ENCODE results near the gene ANKRD55. TPM values are rescaled to one million over a fixed set of nuclear protein-coding genes. Genes with fewer than 3 reads are reported as not detected.

Gene ANKRD55
- total RNA-seq, 1 donor from 2014 or later = not detected

- Histone ChIP-seq H3K4me3 (no peak overlapping the region), H3K36me3 (no peaks in the 10 kb centered on the region), H3K9me3 (no peaks in the 10 kb centered on the region), H3K27ac (no peak overlapping the region), H3K4me1 (no peaks in the 10 kb centered on the region), H3K27me3 (no peaks in the 10 kb centered on the region)
- DNase-seq (ENCODE audit: low spot score in 2 of 2) = no peak
- no peak for TF ChIP-seq CTCF (IDR thresholded peaks at IDR 0.05)
- intact Hi-C loops (cut with DNase I) = no loop called here
These were observed 116.5 kb downstream of the ANKRD55 start for GRCh38 chr5:56116599-56117141.

- Histone ChIP-seq H3K4me1 (no peaks in the 10 kb centered on the region), H3K4me3 (no peak overlapping the region), H3K27ac (no peak overlapping the region), H3K27me3 (no peaks in the 10 kb centered on the region), H3K36me3 (no peaks in the 10 kb centered on the region), H3K9me3 (no peaks in the 10 kb centered on the region)
- intact Hi-C loops (cut with DNase I) = no loop called here
- no peak for DNase-seq (ENCODE audit: low spot score in 2 of 2)
- no peak for TF ChIP-seq CTCF (IDR thresholded peaks at IDR 0.05)
These were observed 117.5 kb downstream of the ANKRD55 start for GRCh38 chr5:56115589-56115988.

GRCh38 chr5:56112526-56113121 is 120.5 kb downstream of the ANKRD55 start:
- no peaks in the 10 kb centered on the region for H3K9me3 ChIP-seq
- no peak for TF ChIP-seq CTCF (IDR thresholded peaks at IDR 0.05)
- H3K4me3 ChIP-seq = no peak overlapping the region
- no peaks in the 10 kb centered on the region for H3K4me1 ChIP-seq
- H3K36me3 ChIP-seq = no peaks in the 10 kb centered on the region
- no peak overlapping the region for H3K27ac ChIP-seq
- intact Hi-C loops (cut with DNase I) = no loop called here
- DNase-seq (ENCODE audit: low spot score in 2 of 2) = no peak
- no peaks in the 10 kb centered on the region for H3K27me3 ChIP-seq

GRCh38 chr5:56111404-56111781 is 121.7 kb downstream of the ANKRD55 start:
- DNase-seq (ENCODE audit: low spot score in 2 of 2) = no peak
- H3K9me3 ChIP-seq = no peaks in the 10 kb centered on the region
- intact Hi-C loops (cut with DNase I) = no loop called here
- no peak overlapping the region for H3K27ac ChIP-seq
- no peaks in the 10 kb centered on the region for H3K4me1 ChIP-seq
- H3K36me3 ChIP-seq = no peaks in the 10 kb centered on the region
- no peak for TF ChIP-seq CTCF (IDR thresholded peaks at IDR 0.05)
- no peak overlapping the region for H3K4me3 ChIP-seq
- H3K27me3 ChIP-seq = no peaks in the 10 kb centered on the region

- no peaks in the 10 kb centered on the region for H3K4me1 ChIP-seq
- no peaks in the 10 kb centered on the region for H3K9me3 ChIP-seq
- TF ChIP-seq CTCF (IDR thresholded peaks at IDR 0.05) = no peak
- H3K27ac ChIP-seq = no peak overlapping the region
- no peak overlapping the region for H3K4me3 ChIP-seq
- DNase-seq (ENCODE audit: low spot score in 2 of 2) = no peak
- intact Hi-C loops (cut with DNase I) = no loop called here
- no peaks in the 10 kb centered on the region for H3K36me3 ChIP-seq
- H3K27me3 ChIP-seq = no peaks in the 10 kb centered on the region
These were observed 122.3 kb downstream of the ANKRD55 start for GRCh38 chr5:56110646-56111403.

All from ascending aorta (tissue), 2 donors.